ENCODE results near the gene TCN1.
"Not testable (repeated sequence)": the region's sequence is repeated elsewhere in the genome, so short reads cannot be mapped to it uniquely, and the experiment has no call there.

GRCh38 chr11:59816434-59816833 lies 49.9 kb downstream of the TCN1 start:
- TF ChIP-seq CTCF, POLR2A (IDR thresholded peaks at IDR 0.05): not testable (repeated sequence)

Data from uterus (tissue), 2 donors.